ENCODE measurements around the gene GADD45B. TPM values are rescaled to one million over a fixed set of nuclear protein-coding genes. Genes with fewer than 3 reads are reported as not detected.
"Not testable (repeated sequence)": the region's sequence is repeated elsewhere in the genome, so short reads cannot be mapped to it uniquely, and the experiment has no call there.

Gene GADD45B
- total RNA-seq, 1 experiment from 2014 or later = 16.2 TPM

- no peak for DNase-seq
- no peak overlapping the region for H2AFZ ChIP-seq (ENCODE audit: low read length)
- peak overlapping the region in 1 of 3 experiments; percentile 82; a peak in 1 of 7 replicates for H3K27ac Mint-ChIP-seq
Measured at GRCh38 chr19:2503521-2504109, 27.7 kb downstream of the GADD45B start.

GRCh38 chr19:2506656-2507055 lies 30.7 kb downstream of the GADD45B start:
- not testable (repeated sequence) for H3K23me2 ChIP-seq (ENCODE audit: insufficient read length, low read depth, low read length, poor library complexity, severe bottlenecking); H3K27me3 ChIP-seq (ENCODE audit: insufficient read depth, low read length); H4K20me1 ChIP-seq (ENCODE audit: control insufficient read depth, insufficient read depth, insufficient read length); H2BK20ac ChIP-seq (ENCODE audit: low read depth, low read length, poor library complexity, severe bottlenecking); H3K79me2 ChIP-seq (ENCODE audit: insufficient read depth, low read length); H3T11ph ChIP-seq (ENCODE audit: low read length); H3K4ac ChIP-seq (ENCODE audit: low read depth, low read length); H3K4me2 ChIP-seq (ENCODE audit: insufficient read depth, insufficient read length, low read length); H2AFZ ChIP-seq (ENCODE audit: low read length); H3K23ac ChIP-seq (ENCODE audit: insufficient read length, low read depth, low read length); H4K8ac ChIP-seq (replicated peaks; ENCODE audit: insufficient read length, low read depth, low read length); DNase-seq; H4K91ac ChIP-seq (ENCODE audit: insufficient read length, low read depth, low read length); H3K27me3 Mint-ChIP-seq (ENCODE audit: low read depth); H3K9me3 ChIP-seq (ENCODE audit: control insufficient read depth, low read depth, low read length); H3K56ac ChIP-seq (ENCODE audit: insufficient read length, low read depth, low read length); H3K14ac ChIP-seq (ENCODE audit: insufficient read depth, low read length); H2AK5ac ChIP-seq (ENCODE audit: insufficient read length, low read length); H3K9ac ChIP-seq (ENCODE audit: extremely low read depth, insufficient read length, low read length); H3K9me3 Mint-ChIP-seq; H2BK15ac ChIP-seq (ENCODE audit: low read depth, low read length); H3K79me1 ChIP-seq (ENCODE audit: insufficient read depth, low read depth, low read length, poor library complexity, severe bottlenecking); H2BK120ac ChIP-seq (ENCODE audit: low read depth, low read length, poor library complexity, severe bottlenecking); H3K4me3 Mint-ChIP-seq; H2BK12ac ChIP-seq (ENCODE audit: insufficient read length, low read depth, low read length); H4K5ac ChIP-seq (ENCODE audit: insufficient read length, low read depth, low read length); H2BK5ac ChIP-seq (ENCODE audit: insufficient read length, low read length); H3K36me3 Mint-ChIP-seq (ENCODE audit: insufficient read depth in 1 of 3, low read depth in 3 of 3); H3K18ac ChIP-seq (ENCODE audit: insufficient read length, low read depth, low read length); H3K27ac Mint-ChIP-seq; H3K4me1 ChIP-seq (ENCODE audit: insufficient read depth, low read length); H3K27ac ChIP-seq (ENCODE audit: insufficient read length, low read depth, low read length)
- WGBS (ENCODE audit: extremely low coverage, insufficient read length, low lambda C conversion rate) = no CpG with 5 or more reads among the region's 8 CpGs
- H3K4me1 Mint-ChIP-seq = peaks cover 10 to 11% of the 10 kb centered on the region in 2 experiments; a peak in 3 of 4 replicates

More at GRCh38 chr19:2503521-2504109, 27.7 kb downstream of the GADD45B start:
- Histone ChIP-seq H2BK12ac (ENCODE audit: insufficient read length, low read depth, low read length) (no peak overlapping the region), H2BK5ac (ENCODE audit: insufficient read length, low read length) (no peak overlapping the region), H2BK120ac (ENCODE audit: low read depth, low read length, poor library complexity, severe bottlenecking) (no peak overlapping the region), H4K20me1 (ENCODE audit: control insufficient read depth, insufficient read depth, insufficient read length) (no peaks in the 10 kb centered on the region), H3K27ac (ENCODE audit: insufficient read length, low read depth, low read length) (no peak overlapping the region), H3K27me3 (ENCODE audit: insufficient read depth, low read length) (no peaks in the 10 kb centered on the region), H3K4me1 (ENCODE audit: insufficient read depth, low read length) (peaks cover 2% of the 10 kb centered on the region), H3K79me2 (ENCODE audit: insufficient read depth, low read length) (no peaks in the 10 kb centered on the region), H3K18ac (ENCODE audit: insufficient read length, low read depth, low read length) (no peak overlapping the region), H3K9ac (ENCODE audit: extremely low read depth, insufficient read length, low read length) (no peak overlapping the region), H3K4me2 (ENCODE audit: insufficient read depth, insufficient read length, low read length) (no peak overlapping the region), H2BK20ac (ENCODE audit: low read depth, low read length, poor library complexity, severe bottlenecking) (no peak overlapping the region), H3K79me1 (ENCODE audit: insufficient read depth, low read depth, low read length, poor library complexity, severe bottlenecking) (no peaks in the 10 kb centered on the region), H4K5ac (ENCODE audit: insufficient read length, low read depth, low read length) (no peak overlapping the region), H2BK15ac (ENCODE audit: low read depth, low read length) (no peak overlapping the region), H2AK5ac (ENCODE audit: insufficient read length, low read length) (no peak overlapping the region), H4K8ac (replicated peaks; ENCODE audit: insufficient read length, low read depth, low read length) (no peak overlapping the region), H3K23me2 (ENCODE audit: insufficient read length, low read depth, low read length, poor library complexity, severe bottlenecking) (no peaks in the 10 kb centered on the region), H3K9me3 (ENCODE audit: control insufficient read depth, low read depth, low read length) (no peaks in the 10 kb centered on the region), H3T11ph (ENCODE audit: low read length) (no peak overlapping the region), H3K14ac (ENCODE audit: insufficient read depth, low read length) (no peak overlapping the region; the same call in 1 of the 2 replicates), H3K23ac (ENCODE audit: insufficient read length, low read depth, low read length) (no peak overlapping the region), H3K56ac (ENCODE audit: insufficient read length, low read depth, low read length) (no peak overlapping the region), H3K4ac (ENCODE audit: low read depth, low read length) (no peak overlapping the region), H4K91ac (ENCODE audit: insufficient read length, low read depth, low read length) (no peak overlapping the region)
- WGBS (ENCODE audit: extremely low coverage, insufficient read length, low lambda C conversion rate) = no CpG with 5 or more reads among the region's 21 CpGs
- no peaks in the 10 kb centered on the region for H3K36me3 Mint-ChIP-seq (ENCODE audit: insufficient read depth in 1 of 3, low read depth in 3 of 3)
- H3K27me3 Mint-ChIP-seq (ENCODE audit: low read depth) = peaks cover 5% of the 10 kb centered on the region
- peaks cover 17 to 20% of the 10 kb centered on the region in 2 experiments for H3K4me1 Mint-ChIP-seq
- H3K9me3 Mint-ChIP-seq = no peaks in the 10 kb centered on the region
- no peak overlapping the region for H3K4me3 Mint-ChIP-seq
- TF ChIP-seq CTCF (conservative IDR thresholded peaks at IDR 0.05) = no peak

Data from H9 (cell line).